ENCODE measurements around the gene BTG2.

BTG2 gene

GRCh38 chr1:203346060-203346768, 40.9 kb downstream of the BTG2 start:
- DNase-seq = no peak

DNA sequence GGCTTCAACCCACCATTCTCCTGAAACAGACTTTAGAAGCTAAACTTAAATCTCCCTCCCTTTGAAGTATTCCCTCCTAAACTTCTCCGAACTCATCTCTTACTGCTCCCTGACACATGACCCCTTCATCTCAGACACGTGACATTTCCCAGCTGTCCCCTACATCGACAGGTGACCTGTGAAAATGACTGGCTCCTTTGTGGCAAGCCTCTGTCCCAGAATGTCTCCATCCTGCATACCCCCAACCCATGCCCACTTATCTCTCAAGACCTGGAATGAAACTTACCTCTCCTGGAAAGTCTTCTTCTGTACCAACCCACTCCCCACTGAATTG, 41.4 kb downstream of the BTG2 start:
- no peak for DNase-seq

GRCh38 chr1:203349166-203349565, 43.8 kb downstream of the BTG2 start:
- no peak for DNase-seq

- DNase-seq = no peak
Observed at GRCh38 chr1:203349773-203350524, 44.6 kb downstream of the BTG2 start.

DNA sequence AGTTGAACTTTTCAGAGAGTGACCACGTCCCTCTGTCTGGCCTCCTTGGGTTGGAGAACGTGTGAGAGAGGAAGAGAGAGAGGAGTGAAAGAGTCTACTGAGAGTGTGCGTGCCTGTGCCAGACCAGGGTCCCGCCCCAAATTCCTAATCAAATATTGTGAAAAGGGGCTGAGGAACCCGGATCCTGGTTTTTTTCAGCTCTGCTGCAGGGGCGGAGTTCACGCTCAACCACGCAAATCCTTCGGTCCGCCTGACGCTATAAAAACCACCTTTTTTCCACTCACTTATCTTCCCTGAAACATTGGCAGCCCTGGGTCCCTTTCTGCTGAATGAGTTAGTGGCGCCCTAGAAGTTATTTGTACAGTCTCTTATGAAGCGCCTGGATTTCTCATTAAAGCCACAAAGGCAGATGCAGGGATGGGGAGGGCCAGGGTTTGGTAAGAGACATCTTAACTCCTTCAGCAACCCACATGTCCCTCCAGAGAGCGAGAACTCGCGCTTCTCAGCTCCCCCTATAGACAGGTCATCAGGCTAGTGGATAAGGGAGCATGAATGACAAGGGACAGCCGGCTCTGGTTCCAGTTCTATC, 45.8 kb downstream of the BTG2 start, which contains the start of gene FMOD:
Gene FMOD (minus strand): TSS at position 86 of the 589 bp plus-strand sequence. CDS start 2,852 bp downstream, outside the sequence.
- DNase-seq = no peak

DNA sequence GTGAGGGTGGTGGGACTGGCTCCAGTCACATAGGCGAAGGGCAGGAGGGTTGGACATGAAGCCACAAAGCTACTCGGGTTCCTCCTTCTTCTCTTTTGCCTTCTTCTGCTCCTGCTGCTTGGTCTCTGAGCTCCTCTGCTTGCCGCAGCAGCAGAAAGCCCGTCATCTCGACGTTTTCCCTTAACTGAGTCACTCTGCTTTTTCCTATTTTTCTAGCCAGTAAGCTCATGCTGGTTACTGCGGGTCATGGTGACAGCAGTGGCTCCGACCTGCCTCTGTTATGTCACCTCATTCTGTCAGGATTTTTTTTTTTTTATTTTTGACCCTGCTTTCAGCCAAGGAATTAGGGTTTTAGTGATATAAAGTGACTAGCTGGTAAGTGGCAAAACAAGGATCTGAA, 48.2 kb downstream of the BTG2 start:
- no peak for DNase-seq

- DNase-seq = no peak
Observed at GRCh38 chr1:203354246-203354645, 48.9 kb downstream of the BTG2 start.

DNA sequence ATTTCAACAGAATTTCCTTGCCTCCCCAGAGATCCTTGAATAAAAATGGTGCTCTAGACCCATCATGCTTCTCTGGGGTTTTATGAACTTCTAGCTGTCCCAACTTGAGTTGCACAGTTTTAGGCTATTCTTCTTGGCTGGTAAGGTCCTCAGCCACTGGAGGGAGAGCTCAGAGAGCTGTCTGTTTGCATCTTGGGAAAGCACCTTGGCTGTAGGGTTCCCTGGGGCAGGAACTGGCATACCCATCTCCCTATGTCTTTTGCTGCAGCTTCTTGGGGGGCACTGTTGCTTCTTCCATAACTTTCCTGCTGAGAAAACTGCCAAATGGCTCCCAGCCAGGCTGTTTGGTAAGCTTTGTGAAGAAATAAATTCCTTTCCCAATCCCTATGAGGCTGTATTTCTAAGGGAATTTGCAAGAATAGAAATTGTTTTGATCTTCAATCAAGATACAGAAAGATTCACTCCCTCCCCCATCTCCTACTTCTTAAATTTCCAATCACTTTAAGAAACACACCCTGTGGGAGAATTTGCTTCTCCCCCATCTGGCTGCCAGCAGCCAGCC, 53.8 kb downstream of the BTG2 start:
- DNase-seq = no peak

All from NCI-H774 (cell line).